HG03354 (cell line): ENCODE measurements around the gene CCDC106.

Experiments used
- ATAC-seq: cut with Tn5 transposase; IDR thresholded peaks from one replicate; pipeline ENCODE4 v1.9.1; 2021; ENCODE audit warnings: mild to moderate bottlenecking; ENCODE audit not compliant: unreplicated experiment, poor library complexity, severe bottlenecking

Gene CCDC106

GRCh38 chr19:55648585-55649267 lies 714 bp downstream of the CCDC106 start:
- ATAC-seq = no peak

- no peak for ATAC-seq
These were observed 1.5 kb downstream of the CCDC106 start for GRCh38 chr19:55649268-55650125.

- ATAC-seq = no peak
These were observed 2.1 kb downstream of the CCDC106 start for GRCh38 chr19:55650126-55650557.

- ATAC-seq = no peak
These were observed 2.7 kb downstream of the CCDC106 start for GRCh38 chr19:55650602-55651230.

GRCh38 chr19:55651236-55651635 lies 3.2 kb downstream of the CCDC106 start:
- ATAC-seq = no peak

GRCh38 chr19:55652311-55653128 lies 4.5 kb downstream of the CCDC106 start:
- no peak for ATAC-seq

- ATAC-seq = peak; percentile 49
These were observed 5.8 kb downstream of the CCDC106 start for GRCh38 chr19:55653651-55654322.

- ATAC-seq = peak; percentile 66
These were observed 6.4 kb downstream of the CCDC106 start for GRCh38 chr19:55654323-55654867.

- ATAC-seq = peak; percentile 40
These were observed 7.0 kb downstream of the CCDC106 start, which contains the start of gene U2AF2 for GRCh38 chr19:55654868-55655647. Gene U2AF2 (plus strand): TSS chr19:55655035. CDS start chr19:55655105, 70 bp downstream.

GRCh38 chr19:55655648-55656040 lies 7.6 kb downstream of the CCDC106 start:
- no peak for ATAC-seq

GRCh38 chr19:55656552-55656951 lies 8.5 kb downstream of the CCDC106 start:
- no peak for ATAC-seq

GRCh38 chr19:55656988-55657747 lies 9.2 kb downstream of the CCDC106 start:
- ATAC-seq = no peak

GRCh38 chr19:55658846-55659459 lies 10.9 kb downstream of the CCDC106 start:
- ATAC-seq = no peak

- no peak for ATAC-seq
These were observed 11.8 kb downstream of the CCDC106 start for GRCh38 chr19:55659822-55660221.

- no peak for ATAC-seq
These were observed 12.4 kb downstream of the CCDC106 start for GRCh38 chr19:55660404-55660803.

- no peak for ATAC-seq
These were observed 13.0 kb downstream of the CCDC106 start for GRCh38 chr19:55660991-55661390.

- ATAC-seq = no peak
These were observed 13.8 kb downstream of the CCDC106 start for GRCh38 chr19:55661826-55662225.
